KMS-11 (cell line): ENCODE data around the gene TUBA8.

Source experiments
- H2AFZ ChIP-seq: fragments of 200-600 bp; sonication (generic); 2 replicates; pipeline ENCODE4 v1.6.1; 2016; ENCODE audit warnings: antibody characterized with exemption, mixed run types, low read depth
- H3K27ac ChIP-seq: fragments of 200-600 bp; sonication (generic); 2 replicates; pipeline ENCODE4 v1.6.1; 2016; ENCODE audit warnings: mild to moderate bottlenecking, mixed run types
- H3K27me3 ChIP-seq: fragments of 200-600 bp; sonication (generic); 2 replicates; pipeline ENCODE4 v1.6.1; 2017; ENCODE audit warnings: mild to moderate bottlenecking, low read depth, mixed run types, moderate library complexity; ENCODE audit not compliant: insufficient read depth
- H3K36me3 ChIP-seq: fragments of 200-600 bp; sonication (generic); 2 replicates; pipeline ENCODE4 v1.6.1; 2017; ENCODE audit warnings: mild to moderate bottlenecking, mixed run types; ENCODE audit not compliant: insufficient read depth
- H3K4me1 ChIP-seq: fragments of 200-600 bp; sonication (generic); 2 replicates; pipeline ENCODE4 v1.6.1; 2016; ENCODE audit warnings: mild to moderate bottlenecking, low read depth, mixed run types; ENCODE audit not compliant: poor library complexity, severe bottlenecking
- H3K4me2 ChIP-seq: fragments of 200-600 bp; sonication (generic); 2 replicates; pipeline ENCODE4 v1.7.0; 2016; ENCODE audit warnings: mild to moderate bottlenecking, mixed run types
- H3K4me3 ChIP-seq: fragments of 200-600 bp; sonication (generic); IDR thresholded peaks from 2 replicates; pipeline ENCODE4 v1.6.1; 2017; ENCODE audit warnings: low read depth, low read length, mixed read lengths; ENCODE audit not compliant: insufficient read depth
- H3K79me2 ChIP-seq: fragments of 200-600 bp; sonication (generic); 2 replicates; pipeline ENCODE4 v1.6.1; 2016; ENCODE audit warnings: low read depth, mixed run types; ENCODE audit not compliant: insufficient read depth
- H3K9ac ChIP-seq: fragments of 200-600 bp; sonication (generic); 2 replicates; pipeline ENCODE4 v1.6.1; 2016; ENCODE audit warnings: mild to moderate bottlenecking, mixed run types
- H4K20me1 ChIP-seq: fragments of 200-600 bp; sonication (generic); 2 replicates; pipeline ENCODE4 v1.6.1; 2016; ENCODE audit warnings: mild to moderate bottlenecking, mixed run types; ENCODE audit not compliant: insufficient read depth
- TF ChIP-seq, protein P1 (sequence below): fragments of 200-600 bp; sonication (generic); conservative IDR thresholded peaks from 2 replicates; pipeline ENCODE4 v1.6.1; 2017; ENCODE audit warnings: low read depth, mild to moderate bottlenecking, antibody characterized with exemption, low read length, moderate library complexity, mixed read lengths

TUBA8 gene

DNA sequence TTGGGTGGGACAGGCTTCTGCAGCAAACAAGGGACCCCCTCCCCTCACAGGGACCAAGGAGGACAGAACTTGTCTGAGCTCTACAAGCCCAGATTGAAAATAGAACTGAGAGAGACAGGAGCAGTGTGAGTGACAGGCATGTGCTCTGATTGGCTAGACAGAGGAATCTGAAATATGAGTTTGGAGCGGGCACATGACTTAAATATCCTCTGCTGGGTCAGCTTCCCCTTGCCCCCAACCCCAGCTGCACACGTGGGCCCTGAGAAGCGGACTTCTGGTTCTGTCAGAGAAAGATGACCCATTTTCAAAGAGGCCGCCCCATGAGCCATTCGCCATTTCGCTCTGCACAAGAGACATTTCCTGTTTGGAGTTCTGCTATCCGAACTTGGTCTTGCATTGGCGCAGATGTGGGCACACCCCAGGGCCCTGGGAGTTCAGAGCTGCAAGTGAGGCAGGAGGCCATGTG, 5.3 kb downstream of the TUBA8 start:
- no peaks in the 10 kb centered on the region for H4K20me1 ChIP-seq
- TF ChIP-seq, protein P1, sequence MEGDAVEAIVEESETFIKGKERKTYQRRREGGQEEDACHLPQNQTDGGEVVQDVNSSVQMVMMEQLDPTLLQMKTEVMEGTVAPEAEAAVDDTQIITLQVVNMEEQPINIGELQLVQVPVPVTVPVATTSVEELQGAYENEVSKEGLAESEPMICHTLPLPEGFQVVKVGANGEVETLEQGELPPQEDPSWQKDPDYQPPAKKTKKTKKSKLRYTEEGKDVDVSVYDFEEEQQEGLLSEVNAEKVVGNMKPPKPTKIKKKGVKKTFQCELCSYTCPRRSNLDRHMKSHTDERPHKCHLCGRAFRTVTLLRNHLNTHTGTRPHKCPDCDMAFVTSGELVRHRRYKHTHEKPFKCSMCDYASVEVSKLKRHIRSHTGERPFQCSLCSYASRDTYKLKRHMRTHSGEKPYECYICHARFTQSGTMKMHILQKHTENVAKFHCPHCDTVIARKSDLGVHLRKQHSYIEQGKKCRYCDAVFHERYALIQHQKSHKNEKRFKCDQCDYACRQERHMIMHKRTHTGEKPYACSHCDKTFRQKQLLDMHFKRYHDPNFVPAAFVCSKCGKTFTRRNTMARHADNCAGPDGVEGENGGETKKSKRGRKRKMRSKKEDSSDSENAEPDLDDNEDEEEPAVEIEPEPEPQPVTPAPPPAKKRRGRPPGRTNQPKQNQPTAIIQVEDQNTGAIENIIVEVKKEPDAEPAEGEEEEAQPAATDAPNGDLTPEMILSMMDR, result no peak
- H2AFZ ChIP-seq, result no peak overlapping the region
- no peak overlapping the region for H3K27ac ChIP-seq
- no peak overlapping the region for H3K4me2 ChIP-seq
- H3K27me3 ChIP-seq, result no peaks in the 10 kb centered on the region
- H3K4me1 ChIP-seq, result no peaks in the 10 kb centered on the region
- H3K9ac ChIP-seq, result no peak overlapping the region
- no peaks in the 10 kb centered on the region for H3K36me3 ChIP-seq
- H3K79me2 ChIP-seq, result no peaks in the 10 kb centered on the region
- no peak overlapping the region for H3K4me3 ChIP-seq

DNA sequence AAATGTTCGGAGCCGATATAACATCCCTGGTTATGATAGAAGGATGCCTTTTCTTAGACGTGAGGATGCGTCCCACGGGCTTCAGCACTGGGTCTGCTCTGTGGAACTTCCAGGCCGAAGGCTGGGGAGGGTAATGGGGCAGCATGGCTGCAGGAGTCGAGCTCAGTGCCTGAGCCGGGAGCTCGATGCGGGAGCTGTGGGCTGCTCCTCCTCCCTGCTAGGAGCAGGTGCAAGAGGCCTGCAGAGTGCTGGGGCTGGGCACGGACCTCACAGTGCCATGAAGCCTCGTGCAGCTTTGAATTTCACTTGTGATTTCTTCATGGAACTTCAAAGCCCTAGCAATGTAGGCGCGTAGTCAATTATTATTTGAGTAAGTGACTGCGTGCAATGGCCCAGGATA, 6.0 kb downstream of the TUBA8 start:
- H3K9ac ChIP-seq, result no peak overlapping the region
- H3K27me3 ChIP-seq, result no peaks in the 10 kb centered on the region
- TF ChIP-seq, protein P1, result no peak
- H3K4me3 ChIP-seq, result no peak overlapping the region
- no peaks in the 10 kb centered on the region for H3K4me1 ChIP-seq
- H2AFZ ChIP-seq, result no peak overlapping the region
- H3K79me2 ChIP-seq, result no peaks in the 10 kb centered on the region
- H3K27ac ChIP-seq, result no peak overlapping the region
- H3K4me2 ChIP-seq, result no peak overlapping the region
- H4K20me1 ChIP-seq, result no peaks in the 10 kb centered on the region
- no peaks in the 10 kb centered on the region for H3K36me3 ChIP-seq

DNA sequence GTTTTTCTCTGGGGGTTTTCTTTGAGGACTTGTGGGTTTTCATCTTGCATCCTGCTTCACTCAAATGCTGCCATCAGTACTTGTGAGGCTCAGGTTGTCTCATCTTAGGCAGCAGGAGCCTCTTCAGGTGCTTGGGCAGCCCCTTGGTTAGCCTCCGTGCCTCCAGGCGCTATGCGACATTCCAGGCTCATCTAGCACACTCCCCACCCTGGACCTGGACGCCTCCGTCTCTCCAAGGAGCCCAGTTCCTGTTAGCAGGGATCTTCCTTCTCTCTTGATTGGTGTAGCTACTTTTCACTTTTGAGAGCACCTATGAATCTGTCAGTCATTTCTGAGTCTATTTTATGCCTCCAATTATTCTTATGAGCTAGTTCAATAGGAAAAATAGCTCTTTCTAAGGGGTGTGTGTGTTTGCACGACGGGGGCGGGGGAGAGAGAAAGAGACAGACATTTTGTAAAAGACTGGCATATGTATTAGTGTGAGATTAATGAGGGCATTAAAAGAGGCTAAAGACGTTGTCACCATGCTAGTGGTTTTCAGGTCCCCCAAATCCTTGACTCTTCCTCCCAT, 7.8 kb downstream of the TUBA8 start:
- no peak overlapping the region for H3K4me3 ChIP-seq
- H3K79me2 ChIP-seq, result no peaks in the 10 kb centered on the region
- no peaks in the 10 kb centered on the region for H3K27me3 ChIP-seq
- H3K27ac ChIP-seq, result no peak overlapping the region
- no peaks in the 10 kb centered on the region for H3K4me1 ChIP-seq
- no peak overlapping the region for H3K9ac ChIP-seq
- no peak overlapping the region for H3K4me2 ChIP-seq
- no peaks in the 10 kb centered on the region for H4K20me1 ChIP-seq
- H2AFZ ChIP-seq, result no peak overlapping the region
- TF ChIP-seq, protein P1, result no peak
- H3K36me3 ChIP-seq, result no peaks in the 10 kb centered on the region

DNA sequence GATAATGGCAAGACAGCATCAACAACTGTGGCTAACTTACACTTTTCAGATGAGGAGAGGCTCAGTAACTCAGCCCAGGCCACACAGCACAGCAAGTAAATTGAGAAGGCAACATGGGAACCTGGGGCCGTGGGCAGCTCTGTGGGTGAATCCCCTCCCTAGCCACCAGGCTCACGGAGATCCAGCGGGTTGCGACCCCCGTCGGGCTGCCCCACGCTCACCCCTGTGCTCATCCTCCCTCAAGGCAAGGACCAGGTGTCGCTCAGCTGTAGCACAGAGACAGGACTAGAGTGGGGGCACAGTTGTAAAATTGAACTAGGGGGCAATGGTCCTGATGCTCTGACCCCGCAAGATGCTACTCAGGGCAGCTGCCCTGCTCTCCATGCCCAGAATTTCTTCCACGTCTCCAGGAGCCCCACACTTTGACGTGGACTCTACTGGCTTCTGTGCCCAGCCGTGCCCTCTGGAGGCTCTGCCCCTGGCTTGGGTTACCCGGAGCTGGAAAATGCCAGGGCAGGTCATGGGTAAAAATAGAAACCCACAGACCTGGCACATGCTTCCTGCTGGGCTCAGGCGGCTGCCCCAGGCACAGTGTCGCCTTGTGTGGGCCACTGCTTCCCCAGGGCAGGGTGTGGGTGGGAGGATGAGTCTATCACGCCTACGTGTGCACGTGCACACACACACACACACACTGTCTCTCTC, 9.0 kb downstream of the TUBA8 start:
- H3K4me1 ChIP-seq, result no peaks in the 10 kb centered on the region
- H4K20me1 ChIP-seq, result no peaks in the 10 kb centered on the region
- TF ChIP-seq, protein P1, result no peak
- no peaks in the 10 kb centered on the region for H3K36me3 ChIP-seq
- H3K27ac ChIP-seq, result no peak overlapping the region
- no peak overlapping the region for H3K4me3 ChIP-seq
- no peaks in the 10 kb centered on the region for H3K79me2 ChIP-seq
- H3K4me2 ChIP-seq, result no peak overlapping the region
- H3K27me3 ChIP-seq, result no peaks in the 10 kb centered on the region
- H3K9ac ChIP-seq, result no peak overlapping the region
- no peak overlapping the region for H2AFZ ChIP-seq
